GM06990 (cell line): ENCODE results near the gene UBASH3A.

Experiments used
- DNase-seq: peaks from one replicate; pipeline ENCODE4 v3.0.0-alpha.2; 2011; ENCODE audit not compliant: insufficient read length; ENCODE audit errors: extremely low read depth
- H3K27me3 ChIP-seq: replicated peaks from 2 replicates; pipeline ENCODE4 v1.6.0; 2011; ENCODE audit warnings: low read length; ENCODE audit not compliant: control insufficient read depth, insufficient read depth
- H3K36me3 ChIP-seq: 2 replicates; pipeline ENCODE4 v1.5.1; 2011; ENCODE audit warnings: low read length; ENCODE audit not compliant: control insufficient read depth, insufficient read depth
- H3K4me3 ChIP-seq: replicated peaks from 2 replicates; pipeline ENCODE4 v1.5.1; 2011; ENCODE audit warnings: low read depth, mild to moderate bottlenecking, control low read depth, low read length
- CTCF ChIP-seq: IDR thresholded peaks from 2 replicates; pipeline ENCODE4 v1.5.1; 2011; ENCODE audit warnings: low read length, control low read depth, mild to moderate bottlenecking, inconsistent platforms; ENCODE audit not compliant: insufficient read depth, poor library complexity, severe bottlenecking

The UBASH3A gene

GRCh38 chr21:42430521-42430920, 26.8 kb downstream of the UBASH3A start:
- Histone ChIP-seq H3K36me3 (no peaks in the 10 kb centered on the region), H3K4me3 (no peak overlapping the region), H3K27me3 (no peaks in the 10 kb centered on the region)
- DNase-seq = no peak
- no peak for TF ChIP-seq CTCF

GRCh38 chr21:42431196-42431595, 27.5 kb downstream of the UBASH3A start:
- Histone ChIP-seq H3K27me3 (no peaks in the 10 kb centered on the region), H3K36me3 (no peaks in the 10 kb centered on the region), H3K4me3 (no peak overlapping the region)
- no peak for TF ChIP-seq CTCF
- no peak for DNase-seq

- no peak for DNase-seq
- H3K36me3 ChIP-seq = no peaks in the 10 kb centered on the region
- TF ChIP-seq CTCF = no peak
Measured at GRCh38 chr21:42432695-42433094, 29.0 kb downstream of the UBASH3A start.

GRCh38 chr21:42433946-42434551, 30.3 kb downstream of the UBASH3A start:
- DNase-seq = no peak

More at GRCh38 chr21:42432695-42433094, 29.0 kb downstream of the UBASH3A start:
- Histone ChIP-seq H3K27me3 (no peaks in the 10 kb centered on the region), H3K4me3 (no peak overlapping the region)

GRCh38 chr21:42434884-42435283, 31.2 kb downstream of the UBASH3A start:
- Histone ChIP-seq H3K36me3 (no peaks in the 10 kb centered on the region), H3K4me3 (no peak overlapping the region), H3K27me3 (no peaks in the 10 kb centered on the region)
- TF ChIP-seq CTCF = no peak
- DNase-seq = no peak

More at GRCh38 chr21:42433946-42434551, 30.3 kb downstream of the UBASH3A start:
- no peaks in the 10 kb centered on the region for H3K27me3 ChIP-seq
- H3K4me3 ChIP-seq = no peak overlapping the region
- no peaks in the 10 kb centered on the region for H3K36me3 ChIP-seq
- no peak for TF ChIP-seq CTCF

- TF ChIP-seq CTCF = no peak
- H3K4me3 ChIP-seq = no peak overlapping the region
- no peaks in the 10 kb centered on the region for H3K36me3 ChIP-seq
- no peak for DNase-seq
- H3K27me3 ChIP-seq = no peaks in the 10 kb centered on the region
Measured at GRCh38 chr21:42435401-42435800, 31.7 kb downstream of the UBASH3A start.
